IPS-20b (cell line): ENCODE data around the gene MPP4.

Source experiments
- H3K27ac ChIP-seq: one replicate; pipeline ENCODE4 v1.5.1; 2013; ENCODE audit warnings: low read length
- H3K27me3 ChIP-seq: 2 replicates; pipeline ENCODE4 v1.6.1; 2013; ENCODE audit warnings: mild to moderate bottlenecking, low read length, inconsistent platforms; ENCODE audit not compliant: insufficient read depth
- H3K36me3 ChIP-seq: 2 replicates; pipeline ENCODE4 v1.6.1; 2013; ENCODE audit warnings: low read depth, mild to moderate bottlenecking, inconsistent platforms, low read length, moderate library complexity; ENCODE audit not compliant: insufficient read depth
- H3K4me1 ChIP-seq: 2 replicates; pipeline ENCODE4 v1.6.1; 2013; ENCODE audit warnings: mild to moderate bottlenecking, control low read depth, inconsistent platforms, low read length, moderate library complexity; ENCODE audit not compliant: insufficient read depth
- H3K4me3 ChIP-seq: 2 replicates; pipeline ENCODE4 v1.5.1; 2013; ENCODE audit warnings: mild to moderate bottlenecking, low read length, inconsistent platforms
- H3K9ac ChIP-seq: 2 replicates; pipeline ENCODE4 v1.6.1; 2013; ENCODE audit warnings: low read depth, mild to moderate bottlenecking, inconsistent platforms, low read length, moderate library complexity
- H3K9me3 ChIP-seq: 2 replicates; pipeline ENCODE4 v1.6.1; 2013; ENCODE audit warnings: mild to moderate bottlenecking, low read depth, low read length, inconsistent platforms; ENCODE audit not compliant: insufficient read depth

The MPP4 gene, protein sequence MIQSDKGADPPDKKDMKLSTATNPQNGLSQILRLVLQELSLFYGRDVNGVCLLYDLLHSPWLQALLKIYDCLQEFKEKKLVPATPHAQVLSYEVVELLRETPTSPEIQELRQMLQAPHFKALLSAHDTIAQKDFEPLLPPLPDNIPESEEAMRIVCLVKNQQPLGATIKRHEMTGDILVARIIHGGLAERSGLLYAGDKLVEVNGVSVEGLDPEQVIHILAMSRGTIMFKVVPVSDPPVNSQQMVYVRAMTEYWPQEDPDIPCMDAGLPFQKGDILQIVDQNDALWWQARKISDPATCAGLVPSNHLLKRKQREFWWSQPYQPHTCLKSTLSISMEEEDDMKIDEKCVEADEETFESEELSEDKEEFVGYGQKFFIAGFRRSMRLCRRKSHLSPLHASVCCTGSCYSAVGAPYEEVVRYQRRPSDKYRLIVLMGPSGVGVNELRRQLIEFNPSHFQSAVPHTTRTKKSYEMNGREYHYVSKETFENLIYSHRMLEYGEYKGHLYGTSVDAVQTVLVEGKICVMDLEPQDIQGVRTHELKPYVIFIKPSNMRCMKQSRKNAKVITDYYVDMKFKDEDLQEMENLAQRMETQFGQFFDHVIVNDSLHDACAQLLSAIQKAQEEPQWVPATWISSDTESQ

GRCh38 chr2:201698588-201699226 is at the start of gene MPP4:
TSS of gene MPP4 (minus strand) at chr2:201698644. CDS start at chr2:201693954, 4,690 bp downstream.
- Histone ChIP-seq H3K9ac (no peak within 1 kb of the TSS), H3K4me1 (peaks cover 46% of the 10 kb centered on the region), H3K4me3 (no peak within 1 kb of the TSS), H3K36me3 (peaks cover 23% of the 10 kb centered on the region), H3K27me3 (no peaks in the 10 kb centered on the region), H3K9me3 (no peaks in the 10 kb centered on the region), H3K27ac (no peak within 1 kb of the TSS)

- H3K27me3 ChIP-seq, result no peaks in the 10 kb centered on the region
- no peaks in the 10 kb centered on the region for H3K4me1 ChIP-seq
- no peak overlapping the region for H3K9ac ChIP-seq
- H3K9me3 ChIP-seq, result no peaks in the 10 kb centered on the region
- peaks cover 72% of the 10 kb centered on the region for H3K36me3 ChIP-seq
- H3K4me3 ChIP-seq, result no peak overlapping the region
- H3K27ac ChIP-seq, result no peak overlapping the region
These were observed 48.1 kb upstream of the MPP4 start for GRCh38 chr2:201746551-201746950.

GRCh38 chr2:201735486-201735885 is 37.0 kb upstream of the MPP4 start:
- Histone ChIP-seq H3K4me1 (no peaks in the 10 kb centered on the region), H3K9ac (no peak overlapping the region), H3K36me3 (peaks cover 57% of the 10 kb centered on the region), H3K27ac (no peak overlapping the region), H3K4me3 (no peak overlapping the region), H3K27me3 (no peaks in the 10 kb centered on the region), H3K9me3 (peaks cover 3% of the 10 kb centered on the region; the same call in 1 of the 2 replicates)

- Histone ChIP-seq H3K9me3 (peaks cover 3% of the 10 kb centered on the region; the same call in 1 of the 2 replicates), H3K9ac (no peak overlapping the region), H3K4me1 (no peaks in the 10 kb centered on the region), H3K36me3 (peaks cover 52% of the 10 kb centered on the region), H3K27ac (no peak overlapping the region), H3K4me3 (no peak overlapping the region), H3K27me3 (no peaks in the 10 kb centered on the region)
These were observed 35.7 kb upstream of the MPP4 start for GRCh38 chr2:201734111-201734510.

- Histone ChIP-seq H3K27ac (no peak overlapping the region), H3K27me3 (no peaks in the 10 kb centered on the region), H3K4me3 (no peak overlapping the region), H3K9ac (no peak overlapping the region), H3K36me3 (peaks cover 54% of the 10 kb centered on the region), H3K9me3 (peaks cover 3% of the 10 kb centered on the region; the same call in 1 of the 2 replicates), H3K4me1 (no peaks in the 10 kb centered on the region)
These were observed 35.1 kb upstream of the MPP4 start for GRCh38 chr2:201733544-201733943.

DNA sequence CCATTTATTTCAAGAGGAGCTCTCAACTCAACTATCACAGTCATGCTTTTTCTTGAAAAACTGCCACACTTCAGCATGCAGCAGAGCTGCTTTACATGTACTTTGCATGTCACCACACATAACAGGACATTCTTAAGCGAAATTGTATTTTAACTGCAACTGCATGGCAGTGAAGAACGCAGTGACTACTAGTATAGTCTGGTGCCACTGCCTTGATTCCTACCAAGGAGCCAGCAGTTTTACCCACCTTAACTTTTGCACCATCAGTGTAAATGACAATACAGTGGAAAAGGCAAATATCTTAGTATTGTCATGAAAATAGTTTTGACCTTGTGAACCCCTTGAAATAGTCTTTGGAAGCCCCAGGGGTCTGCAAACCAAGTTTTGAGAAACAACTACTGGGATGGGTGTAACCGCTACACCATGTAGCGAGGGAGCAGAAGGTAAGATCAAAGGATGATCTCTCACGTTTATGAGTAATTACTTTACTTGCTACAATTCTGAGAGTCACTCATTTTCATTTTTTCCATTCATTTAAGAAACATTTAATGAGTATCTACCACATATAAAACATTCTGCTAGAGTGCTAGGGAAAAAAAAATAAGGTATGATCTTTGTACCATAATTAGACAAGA is 32.3 kb upstream of the MPP4 start:
- Histone ChIP-seq H3K27ac (no peak overlapping the region), H3K9ac (no peak overlapping the region), H3K4me1 (no peaks in the 10 kb centered on the region), H3K9me3 (no peaks in the 10 kb centered on the region), H3K36me3 (peaks cover 55% of the 10 kb centered on the region), H3K4me3 (no peak overlapping the region), H3K27me3 (no peaks in the 10 kb centered on the region)

DNA sequence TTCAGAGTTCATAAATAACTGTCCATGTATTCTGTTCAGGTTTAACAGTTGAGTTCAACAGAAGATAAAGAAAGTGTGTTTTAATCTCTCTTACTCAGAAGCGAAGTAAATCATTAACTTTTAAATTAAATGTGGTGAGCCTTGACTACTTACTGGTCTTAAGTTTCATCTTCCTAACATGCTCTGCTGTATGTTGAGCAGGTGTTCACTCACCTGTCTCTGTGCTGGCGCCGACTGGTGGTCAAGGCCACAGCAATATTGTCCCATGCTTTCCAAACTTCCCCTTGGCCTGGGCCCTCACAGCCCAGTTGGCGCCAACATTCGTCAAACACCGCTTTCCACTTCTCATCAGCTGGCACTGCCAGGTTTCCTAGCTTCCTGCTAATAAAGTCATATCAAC is 17.0 kb upstream of the MPP4 start:
- H3K36me3 ChIP-seq, result peaks cover 38% of the 10 kb centered on the region
- no peak overlapping the region for H3K4me3 ChIP-seq
- H3K9ac ChIP-seq, result no peak overlapping the region
- no peaks in the 10 kb centered on the region for H3K4me1 ChIP-seq
- no peaks in the 10 kb centered on the region for H3K9me3 ChIP-seq
- H3K27ac ChIP-seq, result no peak overlapping the region
- no peaks in the 10 kb centered on the region for H3K27me3 ChIP-seq

DNA sequence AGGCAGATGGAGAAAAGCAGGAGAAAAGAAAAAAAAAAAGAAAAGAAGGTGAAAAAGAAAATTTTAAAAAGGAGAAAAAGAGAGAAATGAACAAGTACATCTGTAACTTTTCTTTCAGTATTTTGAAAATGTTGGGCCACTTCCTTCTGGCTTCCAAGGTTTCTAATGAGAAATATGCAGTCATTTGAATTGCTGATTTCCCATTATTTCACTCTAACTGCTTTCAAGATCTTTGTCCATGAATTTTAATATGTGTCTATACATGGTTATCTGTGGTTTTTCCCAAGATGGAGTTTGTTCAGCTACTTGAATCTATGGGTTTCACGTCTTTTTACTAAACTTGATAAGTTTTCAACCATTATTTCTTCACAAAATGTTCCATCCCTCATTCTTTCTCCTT is 14.3 kb upstream of the MPP4 start:
- Histone ChIP-seq H3K4me3 (no peak overlapping the region), H3K36me3 (peaks cover 60% of the 10 kb centered on the region), H3K4me1 (no peaks in the 10 kb centered on the region), H3K9ac (no peak overlapping the region), H3K27me3 (no peaks in the 10 kb centered on the region), H3K27ac (no peak overlapping the region), H3K9me3 (no peaks in the 10 kb centered on the region)

DNA sequence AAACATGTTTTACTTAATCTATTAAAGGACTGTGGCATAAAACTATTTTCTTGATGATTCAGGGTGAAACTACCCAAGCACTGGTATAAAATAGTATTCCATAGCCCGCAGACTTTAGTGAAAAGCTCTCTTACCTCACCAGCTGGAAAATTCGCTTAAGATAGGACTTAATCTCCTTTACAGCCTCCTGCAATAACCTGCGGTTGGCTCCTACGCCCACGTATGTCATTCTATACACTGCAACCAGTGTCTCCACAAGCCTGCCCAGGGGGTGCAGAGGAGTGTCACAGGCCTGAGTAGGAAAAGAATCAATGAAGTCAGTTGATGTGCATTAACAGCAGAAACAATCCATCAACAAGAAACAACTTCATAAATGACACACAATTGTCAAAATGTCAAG is 11.3 kb upstream of the MPP4 start:
- H3K27ac ChIP-seq, result no peak overlapping the region
- no peaks in the 10 kb centered on the region for H3K4me1 ChIP-seq
- H3K9ac ChIP-seq, result no peak overlapping the region
- H3K4me3 ChIP-seq, result no peak overlapping the region
- no peaks in the 10 kb centered on the region for H3K27me3 ChIP-seq
- H3K9me3 ChIP-seq, result no peaks in the 10 kb centered on the region
- H3K36me3 ChIP-seq, result peaks cover 75% of the 10 kb centered on the region

DNA sequence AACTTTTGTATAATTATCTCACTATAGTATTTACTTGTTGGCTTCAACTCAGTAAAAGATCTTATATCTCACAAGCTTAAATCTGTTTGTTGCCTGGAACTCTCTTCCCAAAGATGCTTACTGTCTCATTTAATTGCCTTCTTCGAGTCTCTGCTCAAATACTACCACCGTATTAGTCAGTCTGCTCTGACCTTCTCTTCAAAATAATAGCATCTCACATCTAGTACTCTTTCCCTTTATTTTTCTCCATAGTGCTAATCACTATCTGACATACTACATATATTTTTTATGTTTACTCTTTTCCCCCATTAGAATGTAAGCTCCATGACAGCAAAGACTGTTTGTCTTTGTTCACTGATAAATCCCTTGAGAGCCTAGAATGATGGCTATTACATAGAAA is 10.6 kb upstream of the MPP4 start:
- H3K4me3 ChIP-seq, result no peak overlapping the region
- no peaks in the 10 kb centered on the region for H3K27me3 ChIP-seq
- no peak overlapping the region for H3K27ac ChIP-seq
- H3K9me3 ChIP-seq, result no peaks in the 10 kb centered on the region
- no peaks in the 10 kb centered on the region for H3K4me1 ChIP-seq
- no peak overlapping the region for H3K9ac ChIP-seq
- H3K36me3 ChIP-seq, result peaks cover 75% of the 10 kb centered on the region

GRCh38 chr2:201707753-201708152 is 9.3 kb upstream of the MPP4 start:
- Histone ChIP-seq H3K9ac (no peak overlapping the region), H3K4me3 (no peak overlapping the region), H3K27ac (no peak overlapping the region), H3K36me3 (peaks cover 70% of the 10 kb centered on the region), H3K27me3 (no peaks in the 10 kb centered on the region), H3K4me1 (no peaks in the 10 kb centered on the region), H3K9me3 (no peaks in the 10 kb centered on the region)
